ENCODE results near the gene GRIK2. TPM values are rescaled to one million over a fixed set of nuclear protein-coding genes. Genes with fewer than 3 reads are reported as not detected.

GRIK2 gene
- total RNA-seq, 2 donors from 2014 or later, result not detected

DNA sequence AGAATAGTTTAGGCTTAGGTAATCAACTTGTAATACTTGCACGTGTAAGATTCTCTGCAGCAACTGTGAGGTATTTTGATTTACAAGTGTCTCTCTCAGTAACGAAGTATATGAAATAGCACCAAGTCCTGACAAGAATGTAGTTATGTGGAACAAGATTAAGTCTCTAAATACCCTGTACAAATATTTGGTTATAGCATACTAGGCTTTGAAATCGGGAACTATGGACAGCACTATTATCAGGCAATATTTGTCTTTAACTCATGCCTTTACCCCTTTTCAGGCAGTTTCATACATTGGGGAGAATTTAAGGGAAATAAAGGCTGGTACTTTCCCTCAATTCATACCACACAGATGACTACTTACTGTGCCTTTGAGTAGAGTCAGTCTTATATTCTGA lies 93.2 kb downstream of the GRIK2 start:
- Mint-ChIP-seq H3K27ac (no peak overlapping the region), H3K4me3 (no peak overlapping the region), H3K9me3 (no peaks in the 10 kb centered on the region), H3K27me3 (ENCODE audit: low read depth) (no peaks in the 10 kb centered on the region), H3K36me3 (ENCODE audit: insufficient read depth in 2 of 2) (no peaks in the 10 kb centered on the region), H3K4me1 (ENCODE audit: low read depth) (no peaks in the 10 kb centered on the region)
- ATAC-seq (replicated peaks in 1 of 2) (no peak), DNase-seq (no peak)

DNA sequence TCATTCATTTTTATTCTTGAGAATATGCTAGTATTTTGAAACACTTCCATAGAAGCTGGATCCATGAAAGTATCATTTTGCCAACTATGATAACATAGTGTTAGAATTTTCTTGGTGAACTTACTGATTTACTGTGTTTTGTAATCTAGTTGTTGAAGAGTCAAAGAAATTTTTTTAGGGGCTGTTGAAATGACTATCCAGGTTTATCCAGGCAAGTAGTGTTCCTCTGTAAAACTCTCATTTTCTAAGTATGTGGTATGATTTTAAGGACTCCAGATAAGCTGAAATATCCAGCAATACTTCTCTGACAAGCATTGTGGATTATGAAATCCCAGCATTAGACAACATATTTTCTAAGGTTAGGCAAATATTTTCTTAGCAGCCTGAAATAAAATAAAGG lies 95.9 kb downstream of the GRIK2 start:
- H3K9me3 Mint-ChIP-seq, result no peaks in the 10 kb centered on the region
- H3K27ac Mint-ChIP-seq, result no peak overlapping the region
- no peak for ATAC-seq (replicated peaks in 1 of 2)
- no peak overlapping the region for H3K4me3 Mint-ChIP-seq
- no peaks in the 10 kb centered on the region for H3K4me1 Mint-ChIP-seq (ENCODE audit: low read depth)
- H3K36me3 Mint-ChIP-seq (ENCODE audit: insufficient read depth in 2 of 2), result no peaks in the 10 kb centered on the region
- no peak for DNase-seq
- no peaks in the 10 kb centered on the region for H3K27me3 Mint-ChIP-seq (ENCODE audit: low read depth)

DNA sequence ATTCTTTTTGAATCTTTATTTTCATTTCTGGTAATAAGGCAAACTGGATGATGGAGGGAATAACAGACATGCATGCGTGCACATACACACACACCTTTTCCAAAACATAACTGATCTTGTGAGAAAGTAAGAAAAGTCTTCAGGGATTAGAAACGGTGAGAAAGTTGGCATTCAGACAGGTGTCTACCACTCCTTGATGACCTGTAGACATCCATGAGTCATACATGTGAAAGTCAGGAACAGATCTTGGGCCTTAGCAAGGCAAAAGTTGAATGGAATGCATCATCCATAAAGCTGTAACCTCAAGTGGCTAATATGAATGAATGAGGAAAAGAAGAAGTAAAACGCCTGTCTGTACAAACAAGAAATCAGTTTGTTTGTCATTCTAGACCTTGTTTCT lies 97.3 kb downstream of the GRIK2 start:
- Mint-ChIP-seq H3K27ac (no peak overlapping the region), H3K9me3 (no peaks in the 10 kb centered on the region), H3K36me3 (ENCODE audit: insufficient read depth in 2 of 2) (no peaks in the 10 kb centered on the region), H3K27me3 (ENCODE audit: low read depth) (no peaks in the 10 kb centered on the region), H3K4me1 (ENCODE audit: low read depth) (no peaks in the 10 kb centered on the region), H3K4me3 (no peak overlapping the region)
- no peak for ATAC-seq (replicated peaks in 1 of 2)
- DNase-seq, result no peak

DNA sequence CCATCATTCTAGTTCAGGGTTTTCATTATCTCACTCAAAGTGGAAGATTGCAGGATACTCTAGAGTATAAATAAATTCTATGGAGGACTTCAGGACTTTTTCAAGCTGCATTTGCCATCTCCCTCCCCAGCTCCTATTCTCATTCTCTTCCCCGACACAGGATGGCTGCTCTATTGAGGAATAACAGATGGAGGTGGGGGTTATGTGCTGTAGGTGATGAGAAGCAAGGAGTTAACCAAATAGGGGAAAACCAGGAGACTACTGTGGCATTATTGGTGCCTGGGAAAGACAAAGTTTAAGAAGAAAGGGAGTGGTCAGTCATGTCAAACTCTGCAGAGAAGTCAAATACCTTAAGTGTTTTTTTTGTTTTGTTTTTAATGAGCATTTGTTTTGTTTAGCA lies 109.3 kb downstream of the GRIK2 start:
- Mint-ChIP-seq H3K4me1 (ENCODE audit: low read depth) (no peaks in the 10 kb centered on the region), H3K27ac (no peak overlapping the region), H3K36me3 (ENCODE audit: insufficient read depth in 2 of 2) (no peaks in the 10 kb centered on the region), H3K4me3 (no peak overlapping the region), H3K27me3 (ENCODE audit: low read depth) (no peaks in the 10 kb centered on the region), H3K9me3 (no peaks in the 10 kb centered on the region)
- DNase-seq, result no peak
- no peak for ATAC-seq (replicated peaks in 1 of 2)

DNA sequence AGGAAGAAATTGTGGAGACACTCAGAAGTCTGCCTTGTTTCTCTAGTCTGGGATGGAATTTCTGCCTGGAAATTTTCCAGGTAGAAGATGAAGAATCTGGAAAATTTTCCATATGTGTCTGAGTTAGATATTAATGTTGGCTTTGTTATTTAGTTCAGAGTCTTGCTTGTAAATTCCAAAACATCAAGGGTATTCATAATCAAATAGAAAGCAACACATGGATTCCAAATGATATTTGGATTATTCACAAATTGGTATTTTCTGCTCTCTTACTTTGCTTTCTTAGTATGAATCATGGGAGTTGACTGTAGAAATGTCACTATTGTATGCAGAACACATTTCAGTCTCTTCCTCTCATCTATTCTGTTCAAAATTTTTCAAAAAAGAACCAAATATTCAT lies 116.0 kb downstream of the GRIK2 start:
- DNase-seq (no peak), ATAC-seq (replicated peaks in 1 of 2) (no peak)
- H3K36me3 Mint-ChIP-seq (ENCODE audit: insufficient read depth in 2 of 2), result no peaks in the 10 kb centered on the region
- H3K27me3 Mint-ChIP-seq (ENCODE audit: low read depth), result no peaks in the 10 kb centered on the region
- H3K4me3 Mint-ChIP-seq, result no peak overlapping the region
- peaks cover 0 to 1% of the 10 kb centered on the region in 2 donors for H3K9me3 Mint-ChIP-seq
- no peak overlapping the region for H3K27ac Mint-ChIP-seq
- H3K4me1 Mint-ChIP-seq (ENCODE audit: low read depth), result no peaks in the 10 kb centered on the region

DNA sequence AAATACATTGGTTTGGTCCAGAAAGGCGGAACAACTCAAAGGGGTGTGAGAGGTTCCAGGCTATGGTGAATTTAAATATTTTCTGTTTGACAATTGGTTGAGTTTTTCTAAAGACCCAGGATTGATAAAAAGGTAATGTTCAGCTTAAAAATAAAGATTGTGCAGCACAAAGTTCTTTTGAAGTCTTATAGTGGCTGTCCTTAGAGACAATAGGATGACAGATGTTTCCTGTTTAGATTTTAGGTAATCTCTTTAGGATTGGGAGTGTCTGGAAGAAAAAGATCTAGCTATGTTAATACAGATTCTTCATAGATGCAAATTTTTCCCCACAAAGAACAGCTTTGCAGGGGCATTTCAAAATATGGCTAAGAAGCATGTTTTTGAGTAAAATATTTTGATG lies 119.7 kb downstream of the GRIK2 start:
- Mint-ChIP-seq H3K27me3 (ENCODE audit: low read depth) (no peaks in the 10 kb centered on the region), H3K9me3 (peaks cover 0 to 1% of the 10 kb centered on the region in 2 donors), H3K4me1 (ENCODE audit: low read depth) (no peaks in the 10 kb centered on the region), H3K36me3 (ENCODE audit: insufficient read depth in 2 of 2) (no peaks in the 10 kb centered on the region), H3K27ac (no peak overlapping the region), H3K4me3 (no peak overlapping the region)
- ATAC-seq (replicated peaks in 1 of 2) (no peak), DNase-seq (no peak)

DNA sequence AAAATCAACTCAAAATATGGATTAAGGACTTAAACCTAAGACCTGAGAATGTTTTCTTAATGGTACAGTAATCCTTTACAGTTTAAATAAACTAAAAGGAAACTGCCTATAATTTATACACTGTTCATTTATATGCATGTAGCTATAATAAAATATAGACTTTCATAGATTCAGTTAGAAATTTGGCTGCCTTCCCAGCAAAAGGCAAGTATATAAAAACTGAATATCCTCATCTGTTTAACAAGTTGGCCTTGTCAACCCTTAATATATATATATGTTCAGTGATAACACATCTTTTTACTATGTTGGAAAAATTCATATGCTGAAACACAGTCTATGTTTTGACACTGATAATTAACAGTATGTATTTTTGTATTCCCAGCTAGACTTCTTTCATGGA lies 123.1 kb downstream of the GRIK2 start:
- Mint-ChIP-seq H3K27ac (no peak overlapping the region), H3K4me1 (ENCODE audit: low read depth) (no peaks in the 10 kb centered on the region)
- no peak for ATAC-seq (replicated peaks in 1 of 2)

DNA sequence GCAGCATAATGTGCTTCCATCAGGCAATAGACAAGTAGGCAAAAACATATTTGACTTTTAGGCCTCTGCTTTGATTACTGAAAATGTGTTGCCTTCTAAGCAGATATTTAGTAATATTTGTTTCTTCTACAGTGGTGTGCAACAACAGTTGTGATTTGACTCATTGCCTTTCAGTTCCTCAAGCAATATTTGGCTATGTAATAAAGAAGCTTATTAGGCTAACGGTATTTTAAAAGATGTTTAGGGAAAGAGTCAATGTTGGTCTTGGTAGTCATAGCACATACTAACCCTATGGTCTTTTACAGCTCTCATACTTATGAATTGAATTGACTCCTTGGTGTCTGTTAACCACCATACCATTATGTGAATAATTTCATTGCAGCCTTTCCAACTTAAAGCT lies 124.1 kb downstream of the GRIK2 start:
- Mint-ChIP-seq H3K4me1 (ENCODE audit: low read depth) (no peaks in the 10 kb centered on the region), H3K27ac (no peak overlapping the region)

More for the DNA sequence above, 123.1 kb downstream of the GRIK2 start:
- DNase-seq, result no peak
- Mint-ChIP-seq H3K27me3 (ENCODE audit: low read depth) (no peaks in the 10 kb centered on the region), H3K36me3 (ENCODE audit: insufficient read depth in 2 of 2) (no peaks in the 10 kb centered on the region), H3K9me3 (no peaks in the 10 kb centered on the region), H3K4me3 (no peak overlapping the region)

DNA sequence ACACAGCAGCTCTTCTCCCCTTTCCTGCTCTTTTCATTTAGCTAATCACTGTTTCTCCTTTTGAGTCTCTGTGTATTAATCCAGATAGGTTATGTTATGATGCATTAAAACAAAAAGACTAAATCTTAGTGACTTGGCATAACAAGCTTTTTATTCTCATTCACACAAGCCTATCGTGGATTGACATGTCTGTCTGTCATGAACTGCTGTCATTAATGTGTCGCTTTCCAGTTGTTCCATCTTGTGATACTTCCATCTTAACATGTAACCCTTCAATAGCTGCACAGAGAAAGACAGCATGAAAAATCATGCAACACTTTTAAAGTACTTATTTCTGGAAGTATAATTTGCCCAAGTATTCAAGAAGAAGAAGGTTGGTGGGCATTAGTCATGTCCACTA lies 128.7 kb downstream of the GRIK2 start:
- Mint-ChIP-seq H3K9me3 (peaks cover 0 to 3% of the 10 kb centered on the region in 2 donors), H3K36me3 (ENCODE audit: insufficient read depth in 2 of 2) (no peaks in the 10 kb centered on the region), H3K4me1 (ENCODE audit: low read depth) (no peaks in the 10 kb centered on the region), H3K4me3 (no peak overlapping the region), H3K27me3 (ENCODE audit: low read depth) (no peaks in the 10 kb centered on the region), H3K27ac (no peak overlapping the region)
- DNase-seq (no peak), ATAC-seq (replicated peaks in 1 of 2) (no peak)

More for the DNA sequence above, 124.1 kb downstream of the GRIK2 start:
- Mint-ChIP-seq H3K36me3 (ENCODE audit: insufficient read depth in 2 of 2) (no peaks in the 10 kb centered on the region), H3K4me3 (no peak overlapping the region), H3K9me3 (peaks cover 0 to 1% of the 10 kb centered on the region in 2 donors), H3K27me3 (ENCODE audit: low read depth) (no peaks in the 10 kb centered on the region)
- no peak for ATAC-seq (replicated peaks in 1 of 2)
- DNase-seq, result no peak

DNA sequence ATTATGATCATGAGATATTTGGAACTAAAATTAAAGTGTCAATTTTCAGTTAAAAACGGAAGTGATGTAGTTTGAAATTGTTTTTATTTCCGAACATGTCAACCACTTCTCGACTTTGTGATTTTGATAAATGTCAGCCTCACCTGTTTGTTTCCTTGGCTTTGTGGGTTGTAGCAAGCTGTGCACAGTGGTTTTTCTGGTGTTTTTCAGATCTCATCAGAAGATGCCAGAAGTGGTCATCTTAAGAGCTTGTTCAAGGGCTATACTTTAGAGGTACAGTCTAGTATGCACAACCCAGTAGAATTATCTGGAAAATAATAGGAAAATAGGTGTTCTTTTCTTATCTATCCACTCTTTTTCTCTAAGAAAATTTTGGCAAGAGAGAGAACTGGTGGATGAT lies 134.0 kb downstream of the GRIK2 start:
- H3K4me1 Mint-ChIP-seq (ENCODE audit: low read depth), result no peaks in the 10 kb centered on the region
- ATAC-seq (replicated peaks in 1 of 2) (no peak), DNase-seq (no peak)
- no peaks in the 10 kb centered on the region for H3K27me3 Mint-ChIP-seq (ENCODE audit: low read depth)
- H3K9me3 Mint-ChIP-seq, result peaks cover 0 to 2% of the 10 kb centered on the region in 2 donors
- H3K27ac Mint-ChIP-seq, result no peak overlapping the region
- H3K4me3 Mint-ChIP-seq, result no peak overlapping the region
- no peaks in the 10 kb centered on the region for H3K36me3 Mint-ChIP-seq (ENCODE audit: insufficient read depth in 2 of 2)

DNA sequence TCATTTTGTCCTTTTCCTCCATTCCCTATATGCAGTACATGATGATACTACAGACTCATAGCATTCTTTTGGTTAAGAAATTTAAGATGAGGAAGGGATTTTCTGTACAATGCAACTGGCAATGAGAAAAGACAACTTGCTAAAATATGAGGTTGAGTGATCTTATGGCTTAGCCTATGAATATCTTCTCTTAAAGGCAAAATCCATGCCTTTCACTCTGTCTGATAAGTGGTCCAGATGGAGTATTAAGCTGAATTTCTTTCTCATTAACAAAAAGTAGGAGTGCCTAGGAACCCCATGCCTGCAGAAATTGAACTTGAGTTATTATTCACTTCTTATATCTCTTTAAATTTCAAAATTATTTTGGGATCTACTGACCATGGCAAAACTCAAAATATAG lies 135.3 kb downstream of the GRIK2 start:
- H3K36me3 Mint-ChIP-seq (ENCODE audit: insufficient read depth in 2 of 2), result no peaks in the 10 kb centered on the region
- H3K4me1 Mint-ChIP-seq (ENCODE audit: low read depth), result no peaks in the 10 kb centered on the region
- H3K4me3 Mint-ChIP-seq, result no peak overlapping the region
- ATAC-seq (replicated peaks in 1 of 2) (no peak), DNase-seq (no peak)
- H3K27me3 Mint-ChIP-seq (ENCODE audit: low read depth), result no peaks in the 10 kb centered on the region
- H3K27ac Mint-ChIP-seq, result no peak overlapping the region
- H3K9me3 Mint-ChIP-seq, result peaks cover 0 to 2% of the 10 kb centered on the region in 2 donors

DNA sequence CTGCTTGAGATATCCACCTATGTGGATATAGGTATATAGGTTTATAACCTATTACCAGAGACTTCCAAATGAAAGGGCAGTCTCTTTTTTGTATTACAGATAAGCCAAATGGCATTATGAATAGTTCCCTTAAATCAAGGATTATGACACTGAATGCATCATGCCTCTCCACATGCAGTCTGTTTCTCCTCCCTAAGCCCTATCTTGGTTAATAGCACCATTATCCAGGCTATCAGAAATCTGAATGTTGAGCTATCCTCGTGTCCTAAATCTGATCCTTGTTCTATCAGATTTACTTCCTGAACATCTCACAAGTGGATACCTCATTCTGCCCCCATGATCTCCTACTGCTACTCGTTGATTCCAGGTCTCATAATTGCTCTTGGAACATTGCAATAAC lies 138.0 kb downstream of the GRIK2 start:
- ATAC-seq (replicated peaks in 1 of 2), result no peak
- no peak overlapping the region for H3K27ac Mint-ChIP-seq
- no peaks in the 10 kb centered on the region for H3K4me1 Mint-ChIP-seq (ENCODE audit: low read depth)
- DNase-seq, result no peak
- no peaks in the 10 kb centered on the region for H3K36me3 Mint-ChIP-seq (ENCODE audit: insufficient read depth in 2 of 2)
- no peaks in the 10 kb centered on the region for H3K9me3 Mint-ChIP-seq
- H3K27me3 Mint-ChIP-seq (ENCODE audit: low read depth), result no peaks in the 10 kb centered on the region
- no peak overlapping the region for H3K4me3 Mint-ChIP-seq

DNA sequence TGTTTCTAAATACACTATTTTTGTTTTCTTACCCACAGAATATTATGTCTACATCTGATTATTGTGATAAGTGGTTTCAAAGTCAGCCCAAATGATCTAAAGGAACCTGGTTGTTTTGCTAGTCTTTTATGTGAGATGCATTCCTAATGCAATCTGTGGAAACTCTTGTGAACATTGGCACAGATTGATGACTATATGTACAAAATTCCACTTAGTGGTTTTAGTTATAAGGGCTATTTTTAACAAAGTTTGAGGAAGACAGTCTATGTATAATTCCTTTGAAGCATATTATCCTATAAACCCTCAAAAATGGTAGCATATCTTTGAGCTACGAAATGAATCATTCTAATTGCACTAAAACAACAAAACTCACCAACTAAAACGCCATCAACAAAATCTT lies 140.9 kb downstream of the GRIK2 start:
- no peak overlapping the region for H3K27ac Mint-ChIP-seq
- H3K4me1 Mint-ChIP-seq (ENCODE audit: low read depth), result no peaks in the 10 kb centered on the region
- no peaks in the 10 kb centered on the region for H3K27me3 Mint-ChIP-seq (ENCODE audit: low read depth)
- H3K4me3 Mint-ChIP-seq, result no peak overlapping the region
- peaks cover 1 to 2% of the 10 kb centered on the region in 2 donors for H3K9me3 Mint-ChIP-seq
- H3K36me3 Mint-ChIP-seq (ENCODE audit: insufficient read depth in 2 of 2), result no peaks in the 10 kb centered on the region
- ATAC-seq (replicated peaks in 1 of 2) (no peak), DNase-seq (no peak)

DNA sequence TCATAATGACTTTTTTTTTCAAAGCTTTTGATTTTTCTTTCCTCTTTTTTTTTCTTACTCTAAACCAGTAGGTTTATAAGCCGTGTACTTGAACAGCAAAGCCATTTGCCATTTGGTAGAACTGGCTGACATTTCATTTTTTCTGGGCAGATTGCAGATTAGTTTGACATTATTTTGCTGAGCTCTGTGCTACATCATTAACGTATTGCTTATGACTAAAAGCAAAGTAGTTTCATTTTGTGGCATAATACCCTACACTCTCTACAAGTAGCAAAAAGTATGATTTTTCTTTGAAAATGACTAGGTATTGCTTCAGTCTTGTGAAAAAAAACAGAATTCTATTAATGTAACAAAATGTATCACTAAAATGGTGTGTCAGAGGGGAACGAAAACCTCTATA lies 141.3 kb downstream of the GRIK2 start:
- H3K4me3 Mint-ChIP-seq, result no peak overlapping the region
- no peaks in the 10 kb centered on the region for H3K4me1 Mint-ChIP-seq (ENCODE audit: low read depth)
- H3K36me3 Mint-ChIP-seq (ENCODE audit: insufficient read depth in 2 of 2), result no peaks in the 10 kb centered on the region
- H3K27ac Mint-ChIP-seq, result no peak overlapping the region
- peaks cover 1 to 2% of the 10 kb centered on the region in 2 donors for H3K9me3 Mint-ChIP-seq
- ATAC-seq (replicated peaks in 1 of 2) (no peak), DNase-seq (no peak)
- no peaks in the 10 kb centered on the region for H3K27me3 Mint-ChIP-seq (ENCODE audit: low read depth)

Measured in activated T-cell treated with anti-CD3 and anti-CD28 coated beads, Interleukin-2, amount 50 U/mL, for 72 hours (primary cell).